GM12864 (cell line): Measurements from ENCODE around the gene TMC1.

Experiments
- DNase-seq: peaks from one replicate; pipeline ENCODE4 v3.0.0-alpha.2; 2011; ENCODE audit warnings: low read depth
- H3K4me3 ChIP-seq: 2 replicates; pipeline ENCODE4 v1.5.1; 2011; ENCODE audit warnings: mild to moderate bottlenecking, low read depth, low read length, control low read depth
- TF ChIP-seq, protein P1 (sequence below): IDR thresholded peaks from 2 replicates; pipeline ENCODE4 v1.5.1; 2011; ENCODE audit warnings: low read depth, mild to moderate bottlenecking, moderate library complexity, low read length, control low read depth, inconsistent platforms; ENCODE audit errors: missing control alignments

Gene TMC1

DNA sequence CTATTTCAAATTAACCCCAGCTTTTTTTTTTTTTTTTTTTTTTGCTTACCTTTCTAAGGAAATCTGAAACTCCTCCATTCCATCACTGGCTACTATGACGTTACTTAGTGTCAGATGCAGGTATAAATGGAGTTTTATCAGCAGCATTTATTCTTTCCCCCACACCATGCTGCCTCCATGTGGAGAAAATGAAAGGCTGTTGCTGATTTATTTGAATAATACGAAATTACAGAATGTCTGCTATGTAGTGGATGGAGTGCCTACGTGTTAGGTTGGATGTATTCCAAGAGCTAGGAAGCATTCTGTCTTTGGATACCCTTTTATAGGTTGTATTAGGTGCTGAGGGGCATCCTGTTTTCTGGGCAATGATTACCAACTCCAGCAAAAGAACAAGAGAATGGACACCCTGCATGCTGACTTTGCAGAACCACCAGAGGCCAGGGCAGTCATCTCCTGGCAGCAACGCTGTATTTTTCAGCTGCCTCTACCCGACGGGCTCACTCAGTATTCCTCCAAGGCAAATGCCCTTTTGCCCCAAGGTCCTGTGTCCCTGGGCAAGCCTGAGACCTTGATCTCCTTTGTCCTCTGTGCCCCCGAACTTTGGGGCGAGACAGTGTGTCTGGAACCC is 232.0 kb downstream of the TMC1 start:
- DNase-seq: no peak
- TF ChIP-seq, protein P1, sequence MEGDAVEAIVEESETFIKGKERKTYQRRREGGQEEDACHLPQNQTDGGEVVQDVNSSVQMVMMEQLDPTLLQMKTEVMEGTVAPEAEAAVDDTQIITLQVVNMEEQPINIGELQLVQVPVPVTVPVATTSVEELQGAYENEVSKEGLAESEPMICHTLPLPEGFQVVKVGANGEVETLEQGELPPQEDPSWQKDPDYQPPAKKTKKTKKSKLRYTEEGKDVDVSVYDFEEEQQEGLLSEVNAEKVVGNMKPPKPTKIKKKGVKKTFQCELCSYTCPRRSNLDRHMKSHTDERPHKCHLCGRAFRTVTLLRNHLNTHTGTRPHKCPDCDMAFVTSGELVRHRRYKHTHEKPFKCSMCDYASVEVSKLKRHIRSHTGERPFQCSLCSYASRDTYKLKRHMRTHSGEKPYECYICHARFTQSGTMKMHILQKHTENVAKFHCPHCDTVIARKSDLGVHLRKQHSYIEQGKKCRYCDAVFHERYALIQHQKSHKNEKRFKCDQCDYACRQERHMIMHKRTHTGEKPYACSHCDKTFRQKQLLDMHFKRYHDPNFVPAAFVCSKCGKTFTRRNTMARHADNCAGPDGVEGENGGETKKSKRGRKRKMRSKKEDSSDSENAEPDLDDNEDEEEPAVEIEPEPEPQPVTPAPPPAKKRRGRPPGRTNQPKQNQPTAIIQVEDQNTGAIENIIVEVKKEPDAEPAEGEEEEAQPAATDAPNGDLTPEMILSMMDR: no peak
- no peak overlapping the region for H3K4me3 ChIP-seq

DNA sequence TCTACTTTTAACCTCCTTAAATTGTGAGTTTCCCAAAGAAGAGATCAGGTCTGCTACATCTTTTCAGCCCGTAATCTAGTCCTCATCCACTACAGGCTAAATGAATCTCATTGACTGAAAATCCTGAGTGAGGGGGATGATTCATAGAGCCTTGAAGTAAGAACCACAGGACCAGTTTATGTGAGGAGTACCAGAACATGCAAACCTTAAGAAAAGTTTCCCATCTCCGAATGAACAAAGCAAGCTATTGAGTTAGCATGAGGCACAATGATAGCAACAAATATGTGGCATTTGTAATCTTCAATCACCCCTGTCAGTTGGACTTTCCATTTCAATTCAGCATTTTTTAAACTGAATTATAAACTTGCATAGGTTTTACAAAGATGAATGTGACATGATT is 234.4 kb downstream of the TMC1 start:
- DNase-seq: no peak
- TF ChIP-seq, protein P1: no peak
- H3K4me3 ChIP-seq: no peak overlapping the region

DNA sequence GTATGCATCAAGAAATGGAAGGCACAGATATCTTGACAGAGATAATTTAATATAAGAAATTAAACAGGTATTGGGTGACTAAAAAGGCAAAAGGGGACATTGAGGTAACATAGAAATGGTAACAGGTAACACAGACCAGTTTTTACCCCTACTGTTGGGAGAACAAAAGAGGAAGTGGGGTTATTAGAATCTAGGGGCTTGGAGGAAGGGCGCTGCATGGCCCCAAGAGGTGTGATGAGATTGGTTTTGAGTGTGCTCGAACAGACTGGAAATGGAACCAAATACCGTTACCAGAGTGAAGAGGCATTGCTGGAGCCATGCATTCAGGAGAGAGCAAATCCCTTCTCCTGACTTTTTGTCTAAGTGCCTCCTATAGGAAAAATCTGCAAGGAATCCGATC is 237.5 kb downstream of the TMC1 start:
- H3K4me3 ChIP-seq: no peak overlapping the region
- TF ChIP-seq, protein P1: no peak
- no peak for DNase-seq

DNA sequence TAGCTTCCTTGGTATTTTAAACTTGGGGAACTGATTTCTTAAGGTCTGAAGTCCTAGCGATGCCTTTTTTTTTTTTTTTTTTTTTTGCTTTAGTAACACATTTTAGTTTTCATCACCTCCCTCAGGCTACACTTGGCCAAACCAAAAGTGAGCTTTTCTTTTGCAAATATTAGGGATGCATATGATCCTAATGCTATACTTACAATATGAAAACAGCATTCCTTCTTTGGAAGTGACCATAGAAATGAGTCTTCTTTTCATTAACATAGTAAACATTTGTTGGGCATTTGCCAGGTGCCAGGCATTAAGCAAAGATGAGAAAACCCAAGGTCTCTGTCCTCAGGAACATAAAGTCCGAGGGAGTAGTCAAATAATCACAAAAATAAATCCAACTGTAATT is 241.6 kb downstream of the TMC1 start:
- TF ChIP-seq, protein P1: no peak
- H3K4me3 ChIP-seq: no peak overlapping the region
- no peak for DNase-seq

DNA sequence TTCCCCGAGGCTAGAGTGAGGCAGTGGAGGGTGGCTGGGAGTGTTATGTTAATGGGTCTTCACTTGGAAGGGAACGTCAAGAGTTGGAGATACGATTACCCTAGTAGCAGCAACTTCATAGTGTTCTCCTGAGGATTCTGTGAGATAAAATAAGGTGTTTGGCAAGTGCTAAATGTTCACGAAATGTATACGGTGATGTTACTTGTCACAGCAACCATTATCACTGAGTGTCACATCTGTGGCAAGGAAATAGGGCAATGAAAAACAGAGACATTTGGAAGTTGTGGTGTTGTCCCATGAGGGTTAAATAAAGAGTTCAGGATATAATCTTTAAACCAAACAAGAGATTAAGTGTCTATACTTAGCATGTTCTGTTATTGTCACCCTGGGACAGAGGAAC is 248.1 kb downstream of the TMC1 start:
- TF ChIP-seq, protein P1: no peak
- H3K4me3 ChIP-seq: no peak overlapping the region
- no peak for DNase-seq

DNA sequence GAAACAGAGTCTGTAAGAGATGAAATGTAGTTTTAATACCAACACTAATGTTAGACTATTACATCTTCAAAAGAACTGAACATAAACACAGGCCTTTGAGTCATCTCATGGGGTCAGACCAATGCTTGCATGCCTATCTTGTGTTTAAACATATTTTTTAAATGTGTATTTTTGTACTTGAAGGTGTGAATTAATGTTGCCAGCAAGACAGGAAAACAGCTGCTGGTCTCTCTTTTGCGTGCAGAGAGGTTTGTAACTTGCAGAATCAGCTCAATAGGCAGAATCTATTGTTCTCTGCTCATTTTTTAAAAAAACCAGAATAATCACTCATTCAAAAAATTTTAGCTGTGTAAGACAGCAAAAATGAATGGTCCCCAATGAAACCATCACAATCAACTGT is 251.3 kb downstream of the TMC1 start:
- no peak overlapping the region for H3K4me3 ChIP-seq
- DNase-seq: no peak
- TF ChIP-seq, protein P1: no peak

DNA sequence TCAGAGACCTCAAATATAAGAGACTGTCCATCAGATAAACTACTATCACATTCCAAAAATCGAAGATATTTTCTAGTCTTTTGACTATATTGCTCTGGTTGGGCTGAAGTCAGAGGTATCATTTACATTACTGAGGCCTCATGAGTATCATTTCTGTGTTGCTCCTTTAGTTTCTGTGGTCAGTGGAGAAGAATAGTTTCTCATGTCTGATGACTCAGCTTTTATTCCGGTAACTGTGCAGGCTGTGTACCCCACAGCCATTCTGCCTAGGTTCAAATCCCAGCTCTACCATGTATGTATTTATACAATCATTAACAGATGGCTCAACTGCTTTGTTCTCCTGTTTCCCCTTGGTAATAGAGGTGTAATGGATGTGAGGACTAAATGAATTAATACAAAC is 252.2 kb downstream of the TMC1 start:
- DNase-seq: no peak
- TF ChIP-seq, protein P1: no peak
- H3K4me3 ChIP-seq: no peak overlapping the region
